ENCODE results near the gene MAML3.
A peak's percentile ranks its signal among the peaks of the same experiment; 100 is the strongest.

- TF ChIP-seq CTCF (IDR thresholded peaks at IDR 0.05) (peak in 3 of 4 experiments; percentile 29 to 45 (median 29)), POLR2A (IDR thresholded peaks at IDR 0.05) (peak in 1 of 2 donors; percentile 24)
Observed at GRCh38 chr4:140049024-140049848, 104.7 kb downstream of the MAML3 start.

All from uterus (tissue), 2 donors.